ENCODE results near the gene NOSTRIN.
"Not testable (repeated sequence)": the region's sequence is repeated elsewhere in the genome, so short reads cannot be mapped to it uniquely, and the experiment has no call there.

NOSTRIN gene

GRCh38 chr2:168765401-168765800 lies 37.0 kb upstream of the NOSTRIN start:
- Histone ChIP-seq H2AFZ (no peak overlapping the region), H3K9ac (no peak overlapping the region), H3K4me1 (no peaks in the 10 kb centered on the region), H3K27me3 (ENCODE audit: control insufficient read depth, insufficient read depth, low read length) (no peaks in the 10 kb centered on the region), H3K27ac (no peak overlapping the region), H3K4me3 (ENCODE audit: low read depth, low read length) (no peak overlapping the region), H3K36me3 (ENCODE audit: control insufficient read depth, insufficient read depth, low read length) (no peaks in the 10 kb centered on the region), H3K79me2 (no peaks in the 10 kb centered on the region), H3K9me3 (ENCODE audit: control insufficient read depth, low read length) (no peaks in the 10 kb centered on the region), H3K4me2 (ENCODE audit: low read length) (no peak overlapping the region)
- TF ChIP-seq, protein P1, sequence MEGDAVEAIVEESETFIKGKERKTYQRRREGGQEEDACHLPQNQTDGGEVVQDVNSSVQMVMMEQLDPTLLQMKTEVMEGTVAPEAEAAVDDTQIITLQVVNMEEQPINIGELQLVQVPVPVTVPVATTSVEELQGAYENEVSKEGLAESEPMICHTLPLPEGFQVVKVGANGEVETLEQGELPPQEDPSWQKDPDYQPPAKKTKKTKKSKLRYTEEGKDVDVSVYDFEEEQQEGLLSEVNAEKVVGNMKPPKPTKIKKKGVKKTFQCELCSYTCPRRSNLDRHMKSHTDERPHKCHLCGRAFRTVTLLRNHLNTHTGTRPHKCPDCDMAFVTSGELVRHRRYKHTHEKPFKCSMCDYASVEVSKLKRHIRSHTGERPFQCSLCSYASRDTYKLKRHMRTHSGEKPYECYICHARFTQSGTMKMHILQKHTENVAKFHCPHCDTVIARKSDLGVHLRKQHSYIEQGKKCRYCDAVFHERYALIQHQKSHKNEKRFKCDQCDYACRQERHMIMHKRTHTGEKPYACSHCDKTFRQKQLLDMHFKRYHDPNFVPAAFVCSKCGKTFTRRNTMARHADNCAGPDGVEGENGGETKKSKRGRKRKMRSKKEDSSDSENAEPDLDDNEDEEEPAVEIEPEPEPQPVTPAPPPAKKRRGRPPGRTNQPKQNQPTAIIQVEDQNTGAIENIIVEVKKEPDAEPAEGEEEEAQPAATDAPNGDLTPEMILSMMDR (IDR thresholded peaks at IDR 0.05): no peak

- H3K9ac ChIP-seq: no peak overlapping the region
- H3K36me3 ChIP-seq (ENCODE audit: control insufficient read depth, insufficient read depth, low read length): no peaks in the 10 kb centered on the region
Observed at GRCh38 chr2:168766600-168766999, 35.8 kb upstream of the NOSTRIN start.

GRCh38 chr2:168767258-168767657 lies 35.2 kb upstream of the NOSTRIN start:
- no peak overlapping the region for H3K4me3 ChIP-seq (ENCODE audit: low read depth, low read length)
- TF ChIP-seq, protein P1 (IDR thresholded peaks at IDR 0.05): no peak
- no peaks in the 10 kb centered on the region for H3K27me3 ChIP-seq (ENCODE audit: control insufficient read depth, insufficient read depth, low read length)
- no peaks in the 10 kb centered on the region for H3K79me2 ChIP-seq
- no peak overlapping the region for H3K9ac ChIP-seq
- no peaks in the 10 kb centered on the region for H3K9me3 ChIP-seq (ENCODE audit: control insufficient read depth, low read length)
- no peak overlapping the region for H3K27ac ChIP-seq
- H2AFZ ChIP-seq: no peak overlapping the region
- H3K4me2 ChIP-seq (ENCODE audit: low read length): no peak overlapping the region
- no peaks in the 10 kb centered on the region for H3K4me1 ChIP-seq
- H3K36me3 ChIP-seq (ENCODE audit: control insufficient read depth, insufficient read depth, low read length): no peaks in the 10 kb centered on the region

More at GRCh38 chr2:168766600-168766999, 35.8 kb upstream of the NOSTRIN start:
- no peaks in the 10 kb centered on the region for H3K79me2 ChIP-seq
- H3K27ac ChIP-seq: no peak overlapping the region
- no peak overlapping the region for H3K4me2 ChIP-seq (ENCODE audit: low read length)
- no peak overlapping the region for H2AFZ ChIP-seq
- H3K9me3 ChIP-seq (ENCODE audit: control insufficient read depth, low read length): no peaks in the 10 kb centered on the region
- H3K27me3 ChIP-seq (ENCODE audit: control insufficient read depth, insufficient read depth, low read length): no peaks in the 10 kb centered on the region
- H3K4me3 ChIP-seq (ENCODE audit: low read depth, low read length): no peak overlapping the region
- H3K4me1 ChIP-seq: no peaks in the 10 kb centered on the region
- TF ChIP-seq, protein P1 (IDR thresholded peaks at IDR 0.05): no peak

DNA sequence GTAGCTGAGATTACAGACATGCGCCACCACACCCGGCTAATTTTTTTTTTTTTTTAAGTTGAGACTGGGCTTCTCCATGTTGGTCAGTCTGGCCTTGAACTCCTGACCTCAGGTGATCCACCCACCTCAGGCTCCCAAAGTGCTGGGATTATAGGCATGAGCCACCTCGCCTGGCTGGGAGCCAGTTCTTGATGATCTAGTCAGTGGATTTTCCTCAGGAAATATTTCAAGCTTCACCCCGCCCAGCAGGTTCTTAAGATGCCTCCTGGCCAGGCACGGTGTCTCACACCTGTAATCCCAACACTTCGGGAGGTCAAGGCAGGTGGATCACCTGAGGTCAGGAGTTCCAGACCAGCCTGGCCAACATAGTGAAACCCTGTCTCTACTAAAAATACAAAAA lies 34.1 kb upstream of the NOSTRIN start:
- not testable (repeated sequence) for H3K36me3 ChIP-seq (ENCODE audit: control insufficient read depth, insufficient read depth, low read length); H3K27ac ChIP-seq; H3K9me3 ChIP-seq (ENCODE audit: control insufficient read depth, low read length); H3K79me2 ChIP-seq; H3K4me2 ChIP-seq (ENCODE audit: low read length); H2AFZ ChIP-seq; H3K4me1 ChIP-seq; H3K4me3 ChIP-seq (ENCODE audit: low read depth, low read length); H3K9ac ChIP-seq; H3K27me3 ChIP-seq (ENCODE audit: control insufficient read depth, insufficient read depth, low read length)

- H3K4me1 ChIP-seq: peaks cover 6% of the 10 kb centered on the region
- no peak overlapping the region for H2AFZ ChIP-seq
Observed at GRCh38 chr2:168770796-168771195, 31.6 kb upstream of the NOSTRIN start.

More at GRCh38 chr2:168770796-168771195, 31.6 kb upstream of the NOSTRIN start:
- Histone ChIP-seq H3K27ac (no peak overlapping the region), H3K9me3 (ENCODE audit: control insufficient read depth, low read length) (no peaks in the 10 kb centered on the region), H3K4me3 (ENCODE audit: low read depth, low read length) (no peak overlapping the region), H3K4me2 (ENCODE audit: low read length) (no peak overlapping the region), H3K27me3 (ENCODE audit: control insufficient read depth, insufficient read depth, low read length) (no peaks in the 10 kb centered on the region), H3K79me2 (no peaks in the 10 kb centered on the region), H3K36me3 (ENCODE audit: control insufficient read depth, insufficient read depth, low read length) (no peaks in the 10 kb centered on the region), H3K9ac (no peak overlapping the region)
- TF ChIP-seq, protein P1 (IDR thresholded peaks at IDR 0.05): no peak
